HepG2 (cell line): Measurements from ENCODE around the gene MAGEA8. TPM values are rescaled to one million over a fixed set of nuclear protein-coding genes. Genes with fewer than 3 reads are reported as not detected.

Experiments used
- ATAC-seq: fragments of 200-7000 bp; cut with Tn5 transposase; 3 replicates; pipeline ENCODE4 v1.9.1; 2020; ENCODE audit warnings: mild to moderate bottlenecking, moderate library complexity
- BruUV-seq: library from RNA; stranded (reverse); fragments of 400-500 nt; replicated peaks from 2 replicates; lab custom pipeline; 2021; lab: Mats Ljungman, UMichigan
- CTCF ChIA-PET: fragments of 300-600 bp; formaldehyde crosslinking; extraction: SDS; loops from one replicate; lab custom pipeline; 2021; ENCODE audit warnings: low total read pairs, inconsistent platforms, low intra/inter-chr PET ratio; lab: Yijun Ruan, JAX
- POLR2A ChIA-PET: fragments of 350-600 bp; sonication (Branson Sonifier 250); formaldehyde crosslinking; loops from one replicate; lab custom pipeline; 2020; ENCODE audit warnings: antibody characterized with exemption, inconsistent platforms; lab: Yijun Ruan, JAX
- DNase-seq: peaks from one replicate; pipeline ENCODE4 v3.0.0-alpha.2; 2015; ENCODE audit warnings: low spot score
- FAIRE-seq: peaks from 3 replicates; lab custom pipeline; 2011; peaks lifted over from hg19 to GRCh38; lab: Jason Lieb, UNC
- H2AFZ ChIP-seq: one replicate; pipeline ENCODE4 v1.6.1; 2011; ENCODE audit warnings: low read length, inconsistent platforms
- H3K27ac ChIP-seq: fragments of 300-600 bp; 3 replicates; pipeline ENCODE4 v1.8.0; 2011; ENCODE audit warnings: mixed run types, mild to moderate bottlenecking, mixed read lengths, low read length, inconsistent platforms; ENCODE audit not compliant: insufficient read depth; ENCODE audit errors: extremely low read length
- H3K27me3 ChIP-seq, 2 experiments: fragments of 200-600 bp in 1 of 2; 2 replicates in 1 of 2; 3 replicates in 1 of 2; pipeline versions ENCODE4 v1.6.0 to v1.8.0; 2011; ENCODE audit warnings: low read length in 2 of 2, mild to moderate bottlenecking in 2 of 2, moderate library complexity in 2 of 2, inconsistent platforms in 1 of 2; ENCODE audit not compliant: insufficient read depth in 2 of 2, control insufficient read depth in 1 of 2
- H3K36me3 ChIP-seq, 2 experiments: fragments of 200-600 bp in 1 of 2; replicated peaks in 1 of 2; 2 replicates in 1 of 2; 3 replicates in 1 of 2; pipeline versions ENCODE4 v1.5.1 to v1.8.0; 2011; ENCODE audit warnings: low read length in 2 of 2, inconsistent platforms in 1 of 2; ENCODE audit not compliant: insufficient read depth in 2 of 2, control insufficient read depth in 1 of 2
- H3K4me1 ChIP-seq: 2 replicates; pipeline ENCODE4 v1.5.1; 2012; ENCODE audit warnings: low read length, inconsistent platforms; ENCODE audit not compliant: insufficient read depth
- H3K4me2 ChIP-seq: 2 replicates; pipeline ENCODE4 v1.6.0; 2011; ENCODE audit warnings: low read depth, low read length, inconsistent platforms
- H3K4me3 ChIP-seq, 3 experiments: fragments of 200-600 bp in 1 of 3; sonication (generic), shearing (Covaris generic) in 1 of 3; replicated peaks in 1 of 3; 2 replicates each; pipeline ENCODE4 v1.5.1; 2011 to 2016; ENCODE audit warnings: low read length in 3 of 3, inconsistent platforms in 2 of 3, low read depth in 2 of 3, mild to moderate bottlenecking in 2 of 3, control low read depth in 1 of 3, mixed read lengths in 1 of 3; ENCODE audit not compliant: insufficient read depth in 1 of 3
- H3K79me2 ChIP-seq: one replicate; pipeline ENCODE4 v1.6.1; 2011; ENCODE audit warnings: low read length, inconsistent platforms; ENCODE audit not compliant: insufficient read depth
- H3K9ac ChIP-seq: 2 replicates; pipeline ENCODE4 v1.6.0; 2011; ENCODE audit warnings: mild to moderate bottlenecking, low read depth, low read length, inconsistent platforms; ENCODE audit not compliant: insufficient read depth
- H3K9me3 ChIP-seq: 2 replicates; pipeline ENCODE4 v1.5.1; 2012; ENCODE audit warnings: mild to moderate bottlenecking, low read length
- H4K20me1 ChIP-seq: 2 replicates; pipeline ENCODE4 v1.6.0; 2011; ENCODE audit warnings: inconsistent platforms, mild to moderate bottlenecking, low read length, moderate library complexity; ENCODE audit not compliant: insufficient read depth
- ARHGAP35 ChIP-seq: sonication (generic); formaldehyde crosslinking; IDR thresholded peaks from 2 replicates; pipeline ENCODE4 v1.9.0; 2022; ENCODE audit warnings: mild to moderate bottlenecking, inconsistent platforms, moderate library complexity, missing genetic modification reagents, borderline replicate concordance
- BRD4 ChIP-seq: sonication (generic); formaldehyde crosslinking; IDR thresholded peaks from 2 replicates; pipeline ENCODE4 v1.4.0; 2020; ENCODE audit warnings: missing genetic modification reagents
- GABPB1 ChIP-seq: IDR thresholded peaks from 2 replicates; pipeline ENCODE4 v1.6.1; 2016; ENCODE audit warnings: mild to moderate bottlenecking, missing genetic modification reagents, moderate library complexity, missing compliant biosample characterization
- HNRNPK ChIP-seq: fragments of 200-400 bp; formaldehyde crosslinking; IDR thresholded peaks from 2 replicates; pipeline ENCODE4 v1.6.1; 2018; ENCODE audit warnings: low read length, low read depth, moderate library complexity, mild to moderate bottlenecking; ENCODE audit not compliant: poor library complexity, severe bottlenecking
- LBX2 ChIP-seq: sonication (generic); formaldehyde crosslinking; IDR thresholded peaks from 2 replicates; pipeline ENCODE4 v1.5.0; 2020; ENCODE audit warnings: missing genetic modification reagents, mild to moderate bottlenecking, borderline replicate concordance
- MTA3 ChIP-seq: sonication (generic); formaldehyde crosslinking; IDR thresholded peaks from 2 replicates; pipeline ENCODE4 v1.4.0; 2020; ENCODE audit warnings: missing genetic modification reagents
- NFATC3 ChIP-seq: sonication (generic); formaldehyde crosslinking; IDR thresholded peaks from 2 replicates; pipeline ENCODE4 v1.5.1; 2020; ENCODE audit warnings: mild to moderate bottlenecking, missing genetic modification reagents
- POGZ ChIP-seq: sonication (generic); formaldehyde crosslinking; IDR thresholded peaks from 2 replicates; pipeline ENCODE4 v1.4.0; 2020; ENCODE audit warnings: mild to moderate bottlenecking, missing genetic modification reagents
- RFX3 ChIP-seq: IDR thresholded peaks from 2 replicates; pipeline ENCODE4 v1.6.1; 2016; ENCODE audit warnings: missing biosample characterization, missing genetic modification reagents
- THRA ChIP-seq: sonication (generic); formaldehyde crosslinking; IDR thresholded peaks from 2 replicates; pipeline ENCODE4 v1.4.0; 2020; ENCODE audit warnings: missing genetic modification reagents, borderline replicate concordance
- TOE1 ChIP-seq: sonication (generic); formaldehyde crosslinking; IDR thresholded peaks from 2 replicates; pipeline ENCODE4 v1.4.0; 2020; ENCODE audit warnings: mild to moderate bottlenecking, missing genetic modification reagents
- ZBTB8A ChIP-seq: sonication (generic); formaldehyde crosslinking; IDR thresholded peaks from 2 replicates; pipeline ENCODE4 v1.4.0; 2020; ENCODE audit warnings: mild to moderate bottlenecking, low read depth, missing genetic modification reagents, borderline replicate concordance
- ZGPAT ChIP-seq: IDR thresholded peaks from 2 replicates; pipeline ENCODE4 v1.6.1; 2016; ENCODE audit warnings: mild to moderate bottlenecking
- ZNF563 ChIP-seq: sonication (generic); formaldehyde crosslinking; IDR thresholded peaks from 2 replicates; pipeline ENCODE4 v1.8.0; 2022; ENCODE audit warnings: mild to moderate bottlenecking, moderate library complexity, missing genetic modification reagents
- ZNF704 ChIP-seq: sonication (generic); formaldehyde crosslinking; IDR thresholded peaks from 2 replicates; pipeline ENCODE4 v1.8.1; 2023; ENCODE audit warnings: mild to moderate bottlenecking, inconsistent platforms, moderate library complexity, missing genetic modification reagents, borderline replicate concordance
- ZNF747 ChIP-seq: sonication (generic); formaldehyde crosslinking; IDR thresholded peaks from 2 replicates; pipeline ENCODE4 v1.8.1; 2023; ENCODE audit warnings: missing genetic modification reagents, mild to moderate bottlenecking, borderline replicate concordance
- WGBS: methylation state at CpG from one replicate; pipeline ENCODE4 v1.1.6; 2017; ENCODE audit warnings: low lambda C conversion rate; 5-methylcytosine and 5-hydroxymethylcytosine counted together
- in situ Hi-C: cut with HindIII; loops from 2 replicates; pipeline ENCODE4 v1.10.0; 2017; ENCODE audit warnings: low pct_unique_long_range_greater_than_20kb; ENCODE audit not compliant: extremely low pct_ligation_motif_present
- intact Hi-C: fragments of 100-400 bp; cut with micrococcal nuclease; formaldehyde crosslinking; loops from one replicate; pipeline ENCODE4 v1.10.0; 2022; ENCODE audit not compliant: unreplicated experiment
- polyA plus RNA-seq, 8 experiments: library from polyadenylated mRNA; depleted of rRNA in 3 of 8; stranded (reverse) in 7 of 8; unstranded in 1 of 8; fragments of >200 nt; fragmentation: Illumina TruSeq in 4 of 8; extraction: Trizol in 4 of 8; gene quantifications; 2 replicates each; pipeline versions ENCODE4 v1.2.1 to v1.2.3, GENCODE V29; 2011 to 2016; ENCODE audit warnings: low read depth in 4 of 8, missing spikeins in 1 of 8, mixed read lengths in 1 of 8; ENCODE audit not compliant: insufficient read depth in 1 of 8
- total RNA-seq, 5 experiments: library from RNA; depleted of rRNA; stranded (reverse); fragments of >200 nt; fragmentation: Illumina TruSeq; extraction: Trizol; gene quantifications; 2 replicates each; pipeline ENCODE4 v1.2.3, GENCODE V29; 2016; ENCODE audit warnings: low read depth in 1 of 5

The MAGEA8 gene
- total and polyA plus RNA-seq, 2 of the 13 experiments (the other 11 are each of a cell fraction or from before 2014, with no cell fraction given): not detected

GRCh38 chrX:149908308-149908707, 27.3 kb downstream of the MAGEA8 start:
- ATAC-seq: no peak
- CTCF ChIA-PET: no interaction called here

More at GRCh38 chrX:149908308-149908707, 27.3 kb downstream of the MAGEA8 start:
- in situ Hi-C loops: no loop called here
- 61% methylated on average over 3 of the region's 3 CpGs for WGBS
- Histone ChIP-seq H3K27ac (no peak overlapping the region), H3K4me1 (no peaks in the 10 kb centered on the region), H3K4me2 (no peak overlapping the region)
- no TSS peak for BruUV-seq
- no peak for TF ChIP-seq MTA3
- no peak for TF ChIP-seq RFX3 (CRISPR knock-in tag)
- TF ChIP-seq ZNF563 (CRISPR knock-in tag): no peak
- no peak for TF ChIP-seq ZNF747
- no peak for TF ChIP-seq ZGPAT (CRISPR knock-in tag)
- TF ChIP-seq ZNF704 (CRISPR knock-in tag): no peak
- TF ChIP-seq GABPB1 (CRISPR knock-in tag): no peak
- no peak for TF ChIP-seq ARHGAP35 (CRISPR knock-in tag)
- TF ChIP-seq LBX2 (CRISPR knock-in tag): no peak
- no peak for TF ChIP-seq THRA (CRISPR knock-in tag)
- TF ChIP-seq HNRNPK: no peak
- no peak for TF ChIP-seq TOE1 (CRISPR knock-in tag)
- TF ChIP-seq NFATC3 (CRISPR knock-in tag): no peak
- TF ChIP-seq BRD4 (CRISPR knock-in tag): no peak
- TF ChIP-seq POGZ (CRISPR knock-in tag): no peak
- no peak for TF ChIP-seq ZBTB8A (CRISPR knock-in tag)
- TF ChIP-seq, all 625 proteins: peak for 0
- Histone ChIP-seq H3K36me3 (no peaks in the 10 kb centered on the region), H3K9ac (no peak overlapping the region), H3K79me2 (no peaks in the 10 kb centered on the region), H3K27me3 (no peaks in the 10 kb centered on the region), H3K9me3 (no peaks in the 10 kb centered on the region), H4K20me1 (no peaks in the 10 kb centered on the region), H3K4me3 (no peak overlapping the region), H2AFZ (no peak overlapping the region)
- FAIRE-seq (no peak), DNase-seq (no peak)
- POLR2A ChIA-PET: no interaction called here
- intact Hi-C loops: no loop called here
